Measurements from ENCODE around the gene NOS1AP.

DNA sequence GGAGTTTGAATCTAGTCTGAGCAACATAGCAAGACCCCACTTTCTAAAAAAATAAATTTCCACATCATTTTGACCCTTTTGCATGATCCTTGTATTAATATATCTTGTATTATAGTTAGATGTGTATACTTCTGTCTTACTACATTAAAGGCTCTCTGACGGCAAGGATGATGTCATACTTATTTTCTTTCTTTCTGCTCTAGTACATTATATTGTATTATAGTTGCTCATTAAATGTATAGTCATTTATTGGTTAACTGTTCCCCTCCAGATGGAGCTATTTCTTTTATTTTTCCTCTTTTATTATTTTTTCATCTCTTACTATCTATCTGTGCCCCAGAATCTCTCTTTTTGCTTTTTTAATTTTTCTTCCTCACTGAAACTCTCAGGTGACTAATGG, 30.9 kb upstream of the NOS1AP start:
- TF ChIP-seq, protein P1, sequence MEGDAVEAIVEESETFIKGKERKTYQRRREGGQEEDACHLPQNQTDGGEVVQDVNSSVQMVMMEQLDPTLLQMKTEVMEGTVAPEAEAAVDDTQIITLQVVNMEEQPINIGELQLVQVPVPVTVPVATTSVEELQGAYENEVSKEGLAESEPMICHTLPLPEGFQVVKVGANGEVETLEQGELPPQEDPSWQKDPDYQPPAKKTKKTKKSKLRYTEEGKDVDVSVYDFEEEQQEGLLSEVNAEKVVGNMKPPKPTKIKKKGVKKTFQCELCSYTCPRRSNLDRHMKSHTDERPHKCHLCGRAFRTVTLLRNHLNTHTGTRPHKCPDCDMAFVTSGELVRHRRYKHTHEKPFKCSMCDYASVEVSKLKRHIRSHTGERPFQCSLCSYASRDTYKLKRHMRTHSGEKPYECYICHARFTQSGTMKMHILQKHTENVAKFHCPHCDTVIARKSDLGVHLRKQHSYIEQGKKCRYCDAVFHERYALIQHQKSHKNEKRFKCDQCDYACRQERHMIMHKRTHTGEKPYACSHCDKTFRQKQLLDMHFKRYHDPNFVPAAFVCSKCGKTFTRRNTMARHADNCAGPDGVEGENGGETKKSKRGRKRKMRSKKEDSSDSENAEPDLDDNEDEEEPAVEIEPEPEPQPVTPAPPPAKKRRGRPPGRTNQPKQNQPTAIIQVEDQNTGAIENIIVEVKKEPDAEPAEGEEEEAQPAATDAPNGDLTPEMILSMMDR (conservative IDR thresholded peaks at IDR 0.05; ENCODE audit: low read length): peak; percentile 17; the same call in 1 of the 2 replicates
- no peak for TF ChIP-seq EZH2phosphoT487 (IDR thresholded peaks at IDR 0.05; ENCODE audit: borderline replicate concordance)
